BJ (cell line): ENCODE measurements around the gene PSMC5. TPM values are rescaled to one million over a fixed set of nuclear protein-coding genes. Genes with fewer than 3 reads are reported as not detected.

Source experiments
- CTCF ChIA-PET: fragments of 350-600 bp; formaldehyde crosslinking; extraction: SDS; loops from one replicate; lab custom pipeline; 2021; ENCODE audit warnings: antibody characterized with exemption, inconsistent platforms; lab: Yijun Ruan, JAX
- POLR2A ChIA-PET: fragments of 300-600 bp; sonication (Branson Sonifier 250); formaldehyde crosslinking; extraction: SDS; loops from one replicate; lab custom pipeline; 2021; ENCODE audit warnings: antibody characterized with exemption; lab: Charles Lee
- DNase-seq: peaks from one replicate; pipeline ENCODE4 v3.0.0-alpha.2; 2011; ENCODE audit warnings: low read depth
- H3K27me3 ChIP-seq: 2 replicates; pipeline ENCODE4 v1.6.0; 2011; ENCODE audit warnings: low read length; ENCODE audit not compliant: control insufficient read depth, insufficient read depth
- H3K36me3 ChIP-seq: 2 replicates; pipeline ENCODE4 v1.5.1; 2011; ENCODE audit warnings: low read length; ENCODE audit not compliant: control insufficient read depth, insufficient read depth
- H3K4me3 ChIP-seq: 2 replicates; pipeline ENCODE4 v1.5.1; 2011; ENCODE audit warnings: low read depth, mild to moderate bottlenecking, control low read depth, low read length
- polyA plus RNA-seq: library from polyadenylated mRNA; depleted of rRNA; stranded (reverse); fragments of >200 nt; gene quantifications from 2 replicates; pipeline ENCODE4 v1.2.3, GENCODE V29; 2011
- TF ChIP-seq, protein P1 (sequence below): IDR thresholded peaks from 2 replicates; pipeline ENCODE4 v1.5.1; 2011; ENCODE audit warnings: low read depth, mild to moderate bottlenecking, control low read depth, inconsistent platforms, low read length, moderate library complexity; ENCODE audit not compliant: insufficient read depth

Gene PSMC5
- polyA plus RNA-seq, 1 experiment: 151 TPM

DNA sequence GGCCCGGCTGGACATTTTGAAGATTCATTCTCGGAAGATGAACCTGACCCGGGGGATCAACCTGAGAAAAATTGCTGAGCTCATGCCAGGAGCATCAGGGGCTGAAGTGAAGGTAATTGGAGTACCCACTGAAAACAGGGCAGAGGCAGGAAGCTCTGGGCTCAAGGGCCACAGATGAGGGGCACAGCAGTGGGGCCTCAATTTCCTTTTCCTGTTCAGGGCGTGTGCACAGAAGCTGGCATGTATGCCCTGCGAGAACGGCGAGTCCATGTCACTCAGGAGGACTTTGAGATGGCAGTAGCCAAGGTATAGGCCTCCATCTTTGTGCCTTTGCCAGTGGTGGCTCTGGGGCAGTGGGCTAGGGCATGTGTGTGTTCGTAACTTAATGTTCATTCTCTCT is 4.3 kb downstream of the PSMC5 start:
- no peaks in the 10 kb centered on the region for H3K27me3 ChIP-seq
- POLR2A ChIA-PET: no interaction called here
- no peak for DNase-seq
- H3K36me3 ChIP-seq: peaks cover 57% of the 10 kb centered on the region
- H3K4me3 ChIP-seq: no peak overlapping the region
- TF ChIP-seq, protein P1, sequence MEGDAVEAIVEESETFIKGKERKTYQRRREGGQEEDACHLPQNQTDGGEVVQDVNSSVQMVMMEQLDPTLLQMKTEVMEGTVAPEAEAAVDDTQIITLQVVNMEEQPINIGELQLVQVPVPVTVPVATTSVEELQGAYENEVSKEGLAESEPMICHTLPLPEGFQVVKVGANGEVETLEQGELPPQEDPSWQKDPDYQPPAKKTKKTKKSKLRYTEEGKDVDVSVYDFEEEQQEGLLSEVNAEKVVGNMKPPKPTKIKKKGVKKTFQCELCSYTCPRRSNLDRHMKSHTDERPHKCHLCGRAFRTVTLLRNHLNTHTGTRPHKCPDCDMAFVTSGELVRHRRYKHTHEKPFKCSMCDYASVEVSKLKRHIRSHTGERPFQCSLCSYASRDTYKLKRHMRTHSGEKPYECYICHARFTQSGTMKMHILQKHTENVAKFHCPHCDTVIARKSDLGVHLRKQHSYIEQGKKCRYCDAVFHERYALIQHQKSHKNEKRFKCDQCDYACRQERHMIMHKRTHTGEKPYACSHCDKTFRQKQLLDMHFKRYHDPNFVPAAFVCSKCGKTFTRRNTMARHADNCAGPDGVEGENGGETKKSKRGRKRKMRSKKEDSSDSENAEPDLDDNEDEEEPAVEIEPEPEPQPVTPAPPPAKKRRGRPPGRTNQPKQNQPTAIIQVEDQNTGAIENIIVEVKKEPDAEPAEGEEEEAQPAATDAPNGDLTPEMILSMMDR: no peak
- CTCF ChIA-PET: no interaction called here

DNA sequence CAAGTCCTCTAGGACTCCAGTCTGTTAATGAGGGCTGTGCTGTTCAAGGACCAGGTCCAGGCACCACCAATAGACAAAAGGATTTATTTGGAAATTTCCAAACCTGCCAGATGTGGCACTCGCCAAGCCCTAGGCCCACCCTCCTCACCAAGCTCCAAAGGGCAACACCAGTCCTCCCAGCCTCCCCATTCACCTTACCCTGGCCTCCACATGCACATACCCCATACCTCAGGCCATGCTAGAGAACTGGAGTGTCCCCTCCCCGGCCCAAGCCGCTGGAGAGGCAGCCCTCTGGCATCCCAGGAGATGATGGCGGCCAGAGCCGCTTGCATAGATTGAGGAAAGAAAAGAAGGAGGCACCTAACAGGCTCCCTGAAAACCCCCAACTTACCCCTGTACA is 4.8 kb downstream of the PSMC5 start:
- DNase-seq: no peak
- Histone ChIP-seq H3K27me3 (no peaks in the 10 kb centered on the region), H3K36me3 (peaks cover 57% of the 10 kb centered on the region), H3K4me3 (no peak overlapping the region)
- CTCF ChIA-PET: no interaction called here
- TF ChIP-seq, protein P1: no peak
- POLR2A ChIA-PET: no interaction called here

DNA sequence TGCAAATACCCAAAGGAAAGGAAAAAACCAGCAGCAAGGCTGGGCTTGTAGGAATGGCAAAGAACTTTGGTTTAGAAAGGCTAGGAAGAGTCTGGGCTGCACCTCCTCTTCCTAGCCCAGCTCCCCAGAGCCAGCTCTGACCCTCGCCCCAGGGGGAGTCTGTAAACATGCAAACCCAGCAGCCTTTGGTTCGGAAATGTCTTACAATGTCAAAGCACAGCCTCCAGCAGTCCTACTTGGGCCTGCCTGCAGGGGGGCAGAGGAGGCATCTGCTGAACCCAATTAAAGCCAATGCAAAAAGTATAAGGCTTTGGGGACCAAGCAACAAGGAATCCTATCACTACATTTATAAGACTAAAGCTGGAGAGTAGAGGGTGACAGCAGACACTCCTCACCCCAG is 5.2 kb downstream of the PSMC5 start:
- ChIA-PET CTCF (no interaction called here), POLR2A (no interaction called here)
- Histone ChIP-seq H3K4me3 (no peak overlapping the region), H3K27me3 (no peaks in the 10 kb centered on the region), H3K36me3 (peaks cover 57% of the 10 kb centered on the region)
- TF ChIP-seq, protein P1: no peak
- DNase-seq: no peak

DNA sequence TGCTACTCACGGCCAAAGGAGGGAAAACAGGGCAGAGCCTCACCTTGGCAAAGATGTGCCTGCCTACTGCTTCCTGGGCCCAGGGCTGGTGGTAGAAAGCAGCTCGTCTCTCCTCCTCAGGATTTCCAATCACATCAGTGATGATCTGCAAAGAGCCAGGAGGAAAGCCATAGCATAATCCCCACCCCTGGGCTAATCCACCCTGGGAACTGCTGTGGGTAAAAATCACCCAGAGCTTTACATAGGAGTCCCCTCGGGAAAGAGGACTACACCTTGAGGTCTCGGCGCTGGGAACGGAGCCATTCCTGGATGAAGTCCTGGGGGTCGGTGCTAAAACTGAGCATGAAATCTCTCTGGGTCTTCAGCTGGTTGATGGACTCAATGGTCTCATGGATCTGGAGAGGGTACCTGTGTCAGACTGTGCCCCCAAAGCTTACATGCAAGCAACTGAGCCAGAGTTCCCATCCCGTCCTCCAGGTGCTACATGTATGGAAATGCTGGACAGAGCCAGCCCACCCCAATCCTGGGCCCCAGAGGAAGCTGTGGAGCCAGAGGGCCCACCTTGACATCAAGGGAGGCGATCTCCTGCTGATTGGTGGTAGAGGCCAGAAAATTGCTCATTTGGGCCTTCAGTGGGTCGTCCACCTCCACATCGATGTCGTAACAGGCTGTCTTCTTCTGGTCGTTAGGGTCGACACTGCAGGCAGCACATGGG is 6.0 kb downstream of the PSMC5 start:
- CTCF ChIA-PET: no interaction called here

DNA sequence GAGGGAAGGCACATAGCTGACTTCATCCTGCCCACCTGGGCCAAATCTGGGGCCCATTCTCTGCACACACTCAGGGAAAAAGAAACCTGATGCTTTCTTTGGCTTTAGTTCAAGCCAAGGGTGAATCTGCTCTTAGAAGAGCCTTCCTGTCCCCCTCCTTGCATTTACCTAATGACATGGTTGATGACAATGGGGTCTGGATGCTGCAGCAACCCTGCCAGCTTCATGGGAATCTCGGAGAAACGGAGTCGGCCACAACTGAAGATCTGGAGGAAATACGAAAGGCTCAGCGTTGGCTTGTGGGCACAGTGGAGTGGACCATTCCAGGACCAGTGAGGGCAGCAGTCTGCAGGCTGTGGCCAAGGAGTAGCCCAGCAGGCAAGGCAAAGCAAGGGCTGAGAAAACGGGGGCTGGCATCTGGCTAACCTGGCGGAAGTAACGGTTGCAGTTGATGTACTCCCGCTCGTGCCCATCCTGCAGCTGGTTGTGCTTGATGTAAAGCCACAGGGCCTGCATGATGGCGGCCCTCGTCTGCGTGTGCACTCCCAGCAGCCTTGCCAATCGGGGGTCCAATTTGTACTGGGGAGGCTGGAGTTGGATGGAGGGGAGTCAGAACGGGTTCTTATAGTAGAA is 6.6 kb downstream of the PSMC5 start:
- no peak for DNase-seq
- H3K27me3 ChIP-seq: no peaks in the 10 kb centered on the region
- POLR2A ChIA-PET: no interaction called here
- H3K36me3 ChIP-seq: peaks cover 57% of the 10 kb centered on the region
- TF ChIP-seq, protein P1: no peak
- CTCF ChIA-PET: interaction anchor here (0.6 to 1.4 kb wide), 4 partner anchors 15 to 51 kb away, joined by 3 to 5 read pairs (median 3); no protein-coding TSS in a partner anchor
- no peak overlapping the region for H3K4me3 ChIP-seq

More for the DNA sequence above, 6.0 kb downstream of the PSMC5 start:
- DNase-seq: no peak
- Histone ChIP-seq H3K36me3 (peaks cover 57% of the 10 kb centered on the region), H3K4me3 (no peak overlapping the region), H3K27me3 (no peaks in the 10 kb centered on the region)
- POLR2A ChIA-PET: no interaction called here
- TF ChIP-seq, protein P1: no peak
